ENCODE data around the gene ARHGAP10. TPM values are rescaled to one million over a fixed set of nuclear protein-coding genes. Genes with fewer than 3 reads are reported as not detected.
A peak's percentile ranks its signal among the peaks of the same experiment; 100 is the strongest.

ARHGAP10 gene
- total and polyA plus RNA-seq, 12 donors, result 33.9 to 71.1 (median 60.7) TPM

DNA sequence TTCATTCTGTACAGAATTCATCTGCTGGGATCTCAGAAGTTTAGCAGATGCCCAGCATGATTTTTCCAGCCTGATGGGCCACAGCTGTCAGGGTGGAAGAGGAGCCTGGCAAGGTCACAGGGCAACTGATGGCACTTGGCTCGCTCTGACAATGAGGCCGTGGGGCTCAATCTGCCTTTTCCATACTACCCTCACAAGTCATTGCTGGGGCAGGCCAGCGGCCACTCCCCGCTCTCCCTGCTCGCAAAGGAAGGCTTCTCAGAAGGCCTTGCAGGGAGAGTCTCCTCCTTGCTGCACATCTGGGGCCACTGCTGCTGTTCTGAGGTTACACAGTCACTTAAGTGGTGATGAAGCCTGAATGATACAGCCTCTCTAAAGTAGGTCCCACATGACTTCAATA is 361.2 kb downstream of the ARHGAP10 start:
- peaks cover 0 to 3% (median 0%) of the 10 kb centered on the region in 11 donors for H3K9me3 ChIP-seq
- peaks cover 0 to 24% (median 15%) of the 10 kb centered on the region in 9 donors for H3K4me1 ChIP-seq
- DNase-seq, result no peak
- H3K27ac ChIP-seq, result peak overlapping the region in 3 of 10 donors; percentile 0 to 8 (median 6)
- intact Hi-C loops (cut with DNase I), result no loop called here
- TF ChIP-seq, protein P1, sequence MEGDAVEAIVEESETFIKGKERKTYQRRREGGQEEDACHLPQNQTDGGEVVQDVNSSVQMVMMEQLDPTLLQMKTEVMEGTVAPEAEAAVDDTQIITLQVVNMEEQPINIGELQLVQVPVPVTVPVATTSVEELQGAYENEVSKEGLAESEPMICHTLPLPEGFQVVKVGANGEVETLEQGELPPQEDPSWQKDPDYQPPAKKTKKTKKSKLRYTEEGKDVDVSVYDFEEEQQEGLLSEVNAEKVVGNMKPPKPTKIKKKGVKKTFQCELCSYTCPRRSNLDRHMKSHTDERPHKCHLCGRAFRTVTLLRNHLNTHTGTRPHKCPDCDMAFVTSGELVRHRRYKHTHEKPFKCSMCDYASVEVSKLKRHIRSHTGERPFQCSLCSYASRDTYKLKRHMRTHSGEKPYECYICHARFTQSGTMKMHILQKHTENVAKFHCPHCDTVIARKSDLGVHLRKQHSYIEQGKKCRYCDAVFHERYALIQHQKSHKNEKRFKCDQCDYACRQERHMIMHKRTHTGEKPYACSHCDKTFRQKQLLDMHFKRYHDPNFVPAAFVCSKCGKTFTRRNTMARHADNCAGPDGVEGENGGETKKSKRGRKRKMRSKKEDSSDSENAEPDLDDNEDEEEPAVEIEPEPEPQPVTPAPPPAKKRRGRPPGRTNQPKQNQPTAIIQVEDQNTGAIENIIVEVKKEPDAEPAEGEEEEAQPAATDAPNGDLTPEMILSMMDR (IDR thresholded peaks at IDR 0.05), result no peak
- H3K36me3 ChIP-seq, result peaks cover 0 to 16% (median 0%) of the 10 kb centered on the region in 9 donors
- no peaks in the 10 kb centered on the region for H3K27me3 ChIP-seq
- no peak overlapping the region for H3K4me3 ChIP-seq
- WGBS, 2 donors, result 92 to 96% methylated on average over 5 of the region's 5 CpGs
- ATAC-seq, result no peak

GRCh38 chr4:148094149-148094548 is 362.3 kb downstream of the ARHGAP10 start:
- ATAC-seq, result peak in 7 of 8 donors; percentile 36 to 76 (median 59)
- H3K4me3 ChIP-seq, result no peak overlapping the region
- peaks cover 0 to 24% (median 15%) of the 10 kb centered on the region in 9 donors for H3K4me1 ChIP-seq
- DNase-seq, result no peak
- H3K27ac ChIP-seq, result peak overlapping the region in 3 of 10 donors; percentile 0 to 8 (median 6)
- peaks cover 0 to 21% (median 0%) of the 10 kb centered on the region in 9 donors for H3K36me3 ChIP-seq
- H3K27me3 ChIP-seq, result no peaks in the 10 kb centered on the region
- no peaks in the 10 kb centered on the region for H3K9me3 ChIP-seq
- intact Hi-C loops (cut with DNase I), result no loop called here
- 70 to 77% methylated on average over 1 of the region's 1 CpG for WGBS, 2 donors
- TF ChIP-seq, protein P1 (IDR thresholded peaks at IDR 0.05), result no peak

GRCh38 chr4:148095346-148095923 is 363.5 kb downstream of the ARHGAP10 start:
- intact Hi-C loops (cut with DNase I), result no loop called here
- no peak overlapping the region for H3K4me3 ChIP-seq
- peak overlapping the region in 1 of 10 donors; percentile 31 for H3K27ac ChIP-seq
- TF ChIP-seq, protein P1 (IDR thresholded peaks at IDR 0.05), result no peak
- DNase-seq (no peak), ATAC-seq (peak in 4 of 8 donors; percentile 15 to 53 (median 36))
- H3K4me1 ChIP-seq, result peaks cover 0 to 24% (median 15%) of the 10 kb centered on the region in 9 donors
- no peaks in the 10 kb centered on the region for H3K9me3 ChIP-seq
- H3K36me3 ChIP-seq, result peaks cover 0 to 21% (median 0%) of the 10 kb centered on the region in 9 donors
- H3K27me3 ChIP-seq, result no peaks in the 10 kb centered on the region
- 88 to 89% methylated on average over 5 of the region's 5 CpGs for WGBS, 2 donors

DNA sequence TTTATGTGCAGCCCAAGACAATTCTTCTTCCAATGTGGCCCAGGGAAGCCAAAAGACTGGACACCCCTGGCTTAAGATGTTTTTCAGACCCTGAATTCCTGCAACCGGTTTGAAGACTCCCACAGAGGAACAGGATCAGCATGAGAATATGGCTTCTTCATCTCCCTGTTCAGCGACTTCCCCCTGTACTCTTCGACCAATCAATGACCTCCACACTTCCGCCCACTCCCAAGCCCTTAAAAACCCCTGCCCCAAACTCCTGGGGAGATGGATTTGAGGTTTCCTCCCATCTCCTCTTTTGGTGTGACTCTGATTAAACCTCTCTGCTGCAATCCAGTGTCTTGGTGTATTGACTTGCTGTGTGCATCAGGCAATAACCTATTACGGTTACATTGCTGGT is 365.9 kb downstream of the ARHGAP10 start:
- ATAC-seq (no peak), DNase-seq (no peak)
- peaks cover 0 to 18% (median 7%) of the 10 kb centered on the region in 9 donors for H3K4me1 ChIP-seq
- peaks cover 0 to 21% (median 0%) of the 10 kb centered on the region in 9 donors for H3K36me3 ChIP-seq
- H3K27ac ChIP-seq, result no peak overlapping the region
- intact Hi-C loops (cut with DNase I), result no loop called here
- H3K27me3 ChIP-seq, result no peaks in the 10 kb centered on the region
- no peaks in the 10 kb centered on the region for H3K9me3 ChIP-seq
- TF ChIP-seq, protein P1 (IDR thresholded peaks at IDR 0.05), result no peak
- WGBS, 2 donors, result 92% methylated on average over 5 of the region's 5 CpGs
- no peak overlapping the region for H3K4me3 ChIP-seq
